GM06990 (cell line): ENCODE measurements around the gene SRGAP3.
A peak's percentile ranks its signal among the peaks of the same experiment; 100 is the strongest.

ENCODE experiments used
- DNase-seq: peaks from one replicate; pipeline ENCODE4 v3.0.0-alpha.2; 2011; ENCODE audit not compliant: insufficient read length; ENCODE audit errors: extremely low read depth
- H3K27me3 ChIP-seq: replicated peaks from 2 replicates; pipeline ENCODE4 v1.6.0; 2011; ENCODE audit warnings: low read length; ENCODE audit not compliant: control insufficient read depth, insufficient read depth
- H3K36me3 ChIP-seq: 2 replicates; pipeline ENCODE4 v1.5.1; 2011; ENCODE audit warnings: low read length; ENCODE audit not compliant: control insufficient read depth, insufficient read depth
- H3K4me3 ChIP-seq: replicated peaks from 2 replicates; pipeline ENCODE4 v1.5.1; 2011; ENCODE audit warnings: low read depth, mild to moderate bottlenecking, control low read depth, low read length
- CTCF ChIP-seq: IDR thresholded peaks from 2 replicates; pipeline ENCODE4 v1.5.1; 2011; ENCODE audit warnings: low read length, control low read depth, mild to moderate bottlenecking, inconsistent platforms; ENCODE audit not compliant: insufficient read depth, poor library complexity, severe bottlenecking

SRGAP3 gene

DNA sequence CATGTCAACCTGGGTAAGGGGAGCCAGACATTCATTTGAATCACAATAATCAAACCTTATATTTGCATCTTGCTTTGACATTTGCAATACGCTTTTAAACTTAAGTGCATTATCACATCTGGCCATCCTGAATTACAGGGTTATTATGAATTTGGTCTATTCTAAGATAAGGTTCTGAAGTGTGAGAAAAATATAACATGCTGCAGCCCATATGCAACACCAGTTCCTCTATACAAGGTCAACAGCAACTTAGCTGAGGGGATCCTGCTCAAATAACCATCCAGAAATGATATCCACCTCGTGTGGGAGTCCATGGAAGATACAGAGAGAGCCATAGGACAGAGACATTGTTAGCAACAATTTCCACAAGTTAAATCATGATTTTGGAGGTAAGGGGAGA lies 213.5 kb downstream of the SRGAP3 start:
- Histone ChIP-seq H3K27me3 (no peaks in the 10 kb centered on the region), H3K4me3 (no peak overlapping the region), H3K36me3 (no peaks in the 10 kb centered on the region)
- no peak for DNase-seq
- TF ChIP-seq CTCF, result no peak

DNA sequence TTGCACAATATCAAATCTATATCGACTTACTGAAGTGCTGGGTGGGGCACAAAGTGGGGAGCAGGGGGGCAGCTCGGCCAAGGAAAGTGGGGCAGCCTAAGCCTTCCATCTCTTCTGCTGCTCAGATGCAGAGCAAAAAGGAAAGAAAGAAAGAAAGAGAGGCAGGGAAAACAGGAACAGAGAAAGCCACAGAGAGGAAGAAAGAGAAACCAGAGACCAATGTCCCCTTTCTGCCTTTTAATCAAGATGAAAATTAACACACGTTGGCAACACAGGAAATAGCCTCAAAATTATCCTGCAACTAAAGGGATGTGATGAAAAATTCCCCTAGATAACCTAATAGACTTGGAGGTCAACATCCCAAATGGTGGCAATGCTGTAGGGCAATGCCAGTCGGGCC lies 214.0 kb downstream of the SRGAP3 start:
- Histone ChIP-seq H3K36me3 (no peaks in the 10 kb centered on the region), H3K27me3 (no peaks in the 10 kb centered on the region), H3K4me3 (no peak overlapping the region)
- no peak for DNase-seq
- TF ChIP-seq CTCF, result no peak

- Histone ChIP-seq H3K4me3 (no peak overlapping the region), H3K36me3 (no peaks in the 10 kb centered on the region), H3K27me3 (no peaks in the 10 kb centered on the region)
- peak; percentile 5 for TF ChIP-seq CTCF
- DNase-seq, result no peak
These were observed 215.6 kb downstream of the SRGAP3 start for GRCh38 chr3:9033867-9034266.

DNA sequence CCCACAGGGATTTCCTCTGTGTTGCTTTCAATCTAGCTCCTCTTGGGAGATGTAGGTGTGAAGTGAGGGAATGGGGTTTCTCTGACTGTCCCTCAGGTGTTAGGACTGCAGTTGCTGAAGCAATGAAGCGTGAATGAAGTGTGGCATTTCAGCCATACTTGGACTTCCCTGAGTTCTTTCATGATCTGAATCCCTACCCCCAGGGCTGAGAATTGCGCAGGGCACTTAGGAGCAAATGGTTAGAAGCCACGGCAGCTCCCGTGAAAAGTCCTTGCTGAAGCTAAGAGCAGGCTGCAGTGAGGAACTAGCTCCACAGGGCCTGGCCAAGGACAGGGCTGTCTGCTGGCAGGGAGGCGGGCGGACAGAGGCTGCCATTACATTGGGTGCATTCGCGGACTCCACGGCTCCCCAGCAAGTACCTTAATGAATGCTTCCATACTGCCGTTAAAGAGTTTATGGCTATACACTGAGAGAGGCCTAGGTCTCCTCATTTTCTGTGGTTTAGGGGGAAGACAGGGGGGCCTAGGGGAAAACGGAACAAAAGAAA lies 217.1 kb downstream of the SRGAP3 start:
- no peak for DNase-seq
- TF ChIP-seq CTCF, result no peak

GRCh38 chr3:9030034-9030433 lies 219.4 kb downstream of the SRGAP3 start:
- no peak for DNase-seq
- Histone ChIP-seq H3K27me3 (no peaks in the 10 kb centered on the region), H3K36me3 (no peaks in the 10 kb centered on the region), H3K4me3 (no peak overlapping the region)
- no peak for TF ChIP-seq CTCF

More for the DNA sequence above, 217.1 kb downstream of the SRGAP3 start:
- Histone ChIP-seq H3K4me3 (no peak overlapping the region), H3K36me3 (no peaks in the 10 kb centered on the region), H3K27me3 (no peaks in the 10 kb centered on the region)

DNA sequence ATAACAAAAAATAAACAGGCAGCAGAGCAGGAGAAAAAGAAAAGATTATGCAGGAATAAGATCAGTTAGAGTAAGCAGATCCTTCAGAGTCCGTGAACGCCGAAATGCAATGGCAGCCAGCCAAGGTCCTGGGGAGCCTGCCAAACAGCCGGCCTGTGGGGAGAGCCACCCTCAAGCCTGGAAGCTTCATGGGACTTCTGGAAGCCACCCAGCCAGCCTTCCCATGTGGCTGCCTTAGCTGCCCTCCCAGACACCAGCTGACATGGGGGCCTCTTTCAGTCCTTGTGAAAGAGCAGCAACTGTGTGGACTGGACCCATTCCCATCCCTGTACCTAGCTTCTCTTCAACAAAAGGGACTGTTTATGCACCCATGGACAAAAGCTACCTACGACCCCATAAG lies 221.3 kb downstream of the SRGAP3 start:
- TF ChIP-seq CTCF, result no peak
- DNase-seq, result no peak

More for the DNA sequence above, 221.3 kb downstream of the SRGAP3 start:
- no peaks in the 10 kb centered on the region; the same call in 1 of the 2 replicates for H3K36me3 ChIP-seq
- no peak overlapping the region for H3K4me3 ChIP-seq
- H3K27me3 ChIP-seq, result no peaks in the 10 kb centered on the region
